GM12878 (cell line): Measurements from ENCODE around the gene FAM228A. TPM values are rescaled to one million over a fixed set of nuclear protein-coding genes. Genes with fewer than 3 reads are reported as not detected.

ENCODE experiments used
- ATAC-seq: fragments of 200-7000 bp; cut with Tn5 transposase; 3 replicates; pipeline ENCODE4 v1.9.1; 2020; ENCODE audit warnings: mild to moderate bottlenecking, moderate library complexity
- BruUV-seq: library from RNA; stranded (reverse); fragments of 400-500 nt; replicated peaks from 2 replicates; lab custom pipeline; 2021; lab: Mats Ljungman, UMichigan
- CTCF ChIA-PET: fragments of 300-600 bp; sonication (Branson Sonifier 250); formaldehyde crosslinking; extraction: SDS; loops from one replicate; lab custom pipeline; 2021; ENCODE audit warnings: inconsistent platforms; lab: Yijun Ruan, JAX
- POLR2A ChIA-PET: fragments of 350-600 bp; formaldehyde crosslinking; extraction: SDS; loops from one replicate; lab custom pipeline; 2021; ENCODE audit warnings: inconsistent platforms; lab: Charles Lee
- RAD21 ChIA-PET: fragments of 300-600 bp; sonication (Branson Sonifier 250); formaldehyde crosslinking; loops from one replicate; lab custom pipeline; 2023; ENCODE audit warnings: antibody characterized with exemption; ENCODE audit not compliant: unreplicated experiment; lab: Charles Lee
- SMC1A ChIA-PET: fragments of 300-600 bp; sonication (Branson Sonifier 250); formaldehyde crosslinking; loops from one replicate; lab custom pipeline; 2023; ENCODE audit not compliant: unreplicated experiment, uncharacterized antibody; lab: Charles Lee
- DNase-seq: peaks from one replicate; pipeline ENCODE4 v3.0.0-alpha.2; 2011; ENCODE audit warnings: low read depth, low spot score
- FAIRE-seq: peaks from 3 replicates; lab custom pipeline; 2011; peaks lifted over from hg19 to GRCh38; lab: Jason Lieb, UNC
- H2AFZ ChIP-seq: 2 replicates; pipeline ENCODE4 v1.6.0; 2011; ENCODE audit warnings: low read depth, low read length, control low read depth; ENCODE audit not compliant: control insufficient read depth
- H3K27ac ChIP-seq: 2 replicates; pipeline ENCODE4 v1.5.1; 2011; ENCODE audit warnings: control low read depth; ENCODE audit not compliant: control insufficient read depth, insufficient read depth
- H3K27me3 ChIP-seq, 2 experiments: replicated peaks in 1 of 2; 2 replicates each; pipeline versions ENCODE4 v1.6.0 to v1.6.1; 2011; ENCODE audit warnings: low read length in 1 of 2; ENCODE audit not compliant: control insufficient read depth in 2 of 2, insufficient read depth in 2 of 2
- H3K36me3 ChIP-seq, 2 experiments: 2 replicates each; pipeline ENCODE4 v1.5.1; 2011; ENCODE audit warnings: low read length in 1 of 2; ENCODE audit not compliant: control insufficient read depth in 2 of 2, insufficient read depth in 2 of 2
- H3K4me1 ChIP-seq: 2 replicates; pipeline ENCODE4 v1.6.1; 2011; ENCODE audit warnings: mild to moderate bottlenecking, low read length, moderate library complexity, mixed read lengths; ENCODE audit not compliant: control insufficient read depth, insufficient read depth
- H3K4me2 ChIP-seq: 2 replicates; pipeline ENCODE4 v1.6.0; 2011; ENCODE audit warnings: control low read depth; ENCODE audit not compliant: control insufficient read depth, insufficient read depth
- H3K4me3 ChIP-seq: fragments of 200-600 bp; sonication (generic); 2 replicates; pipeline ENCODE4 v1.5.1; 2016
- H3K79me2 ChIP-seq: 2 replicates; pipeline ENCODE4 v1.6.0; 2011; ENCODE audit warnings: low read length; ENCODE audit not compliant: control insufficient read depth, insufficient read depth
- H3K9ac ChIP-seq: 2 replicates; pipeline ENCODE4 v1.8.0; 2011; ENCODE audit warnings: low read length, control low read depth, mixed read lengths; ENCODE audit not compliant: control insufficient read depth, insufficient read depth
- H3K9me3 ChIP-seq: replicated peaks from 3 replicates; pipeline ENCODE4 v1.5.1; 2011; ENCODE audit warnings: mild to moderate bottlenecking, low read length; ENCODE audit not compliant: control insufficient read depth, insufficient read depth
- H4K20me1 ChIP-seq: 2 replicates; pipeline ENCODE4 v1.6.0; 2011; ENCODE audit not compliant: control insufficient read depth, insufficient read depth
- CBX5 ChIP-seq: sonication (generic); IDR thresholded peaks from 2 replicates; pipeline ENCODE4 v1.6.1; 2016; ENCODE audit warnings: low read depth, moderate library complexity, mild to moderate bottlenecking, inconsistent platforms
- EED ChIP-seq: sonication (generic); IDR thresholded peaks from 2 replicates; pipeline ENCODE4 v1.6.1; 2016; ENCODE audit warnings: antibody characterized with exemption, low read depth
- FOXM1 ChIP-seq: IDR thresholded peaks from 2 replicates; pipeline ENCODE4 v1.6.1; 2012; ENCODE audit warnings: low read depth, mild to moderate bottlenecking, inconsistent platforms, low read length, moderate library complexity
- IKZF1 ChIP-seq: fragments of 450-650 bp; conservative IDR thresholded peaks from 2 replicates; pipeline ENCODE4 v1.6.1; 2017; ENCODE audit warnings: antibody characterized with exemption, mild to moderate bottlenecking
- IKZF2 ChIP-seq, 2 experiments: fragments of 450-650 bp; IDR thresholded peaks; 2 replicates each; pipeline ENCODE4 v1.6.1; 2017; ENCODE audit warnings: mild to moderate bottlenecking in 2 of 2, moderate library complexity in 2 of 2
- KLF5 ChIP-seq: fragments of 450-650 bp; IDR thresholded peaks from 2 replicates; pipeline ENCODE4 v1.6.1; 2014; ENCODE audit warnings: mild to moderate bottlenecking; ENCODE audit not compliant: partially characterized antibody
- RAD51 ChIP-seq: fragments of 450-650 bp; IDR thresholded peaks from 2 replicates; pipeline ENCODE4 v1.6.1; 2016; ENCODE audit warnings: moderate library complexity, mild to moderate bottlenecking, inconsistent platforms
- RUNX3 ChIP-seq: IDR thresholded peaks from 2 replicates; pipeline ENCODE4 v1.6.1; 2012; ENCODE audit warnings: low read length, inconsistent platforms
- SMAD1 ChIP-seq: fragments of 450-650 bp; IDR thresholded peaks from 2 replicates; pipeline ENCODE4 v1.6.1; 2018; ENCODE audit warnings: mild to moderate bottlenecking, low read depth; ENCODE audit not compliant: partially characterized antibody
- SMC3 ChIP-seq: IDR thresholded peaks from 2 replicates; pipeline ENCODE4 v1.6.1; 2011; ENCODE audit warnings: low read length, improper control_type of control experiment, borderline replicate concordance
- SREBF2 ChIP-seq: IDR thresholded peaks from 2 replicates; pipeline ENCODE4 v1.6.1; 2012; ENCODE audit warnings: mild to moderate bottlenecking, low read length
- ZNF217 ChIP-seq: fragments of 450-650 bp; IDR thresholded peaks from 2 replicates; pipeline ENCODE4 v1.6.1; 2017; ENCODE audit warnings: antibody characterized with exemption, mild to moderate bottlenecking
- WGBS: methylation state at CpG from one replicate; pipeline ENCODE4 v1.1.6; 2016; ENCODE audit warnings: low lambda C conversion rate; ENCODE audit not compliant: insufficient replicate concordance, insufficient coverage; ENCODE audit errors: missing lambda C conversion rate; 5-methylcytosine and 5-hydroxymethylcytosine counted together
- in situ Hi-C: fragments of 300-500 bp; cut with MboI; formaldehyde crosslinking; loops from 9 replicates; pipeline ENCODE4 v1.14.3; 2018; ENCODE audit warnings: mixed read lengths
- intact Hi-C: fragments of 100-400 bp; cut with micrococcal nuclease; formaldehyde crosslinking; loops from one replicate; pipeline ENCODE4 v1.14.2; 2022; ENCODE audit not compliant: unreplicated experiment
- polyA plus RNA-seq, 11 experiments: library from polyadenylated mRNA; depleted of rRNA in 4 of 11; unstranded in 6 of 11; stranded (reverse) in 5 of 11; fragments of >200 nt; fragmentation: Nextera tagmentation in 4 of 11; fragmentation: Illumina TruSeq in 1 of 11; extraction: Ambion mirVana in 4 of 11; extraction: Trizol in 1 of 11; gene quantifications; 1 replicate in 1 of 11; 2 replicates in 10 of 11; pipeline versions ENCODE4 v1.2.1 to v1.2.3, GENCODE V29; 2011 to 2016; ENCODE audit warnings: inconsistent platforms in 2 of 11, missing spikeins in 2 of 11, low read depth in 1 of 11
- total RNA-seq, 4 experiments: library from RNA; depleted of rRNA in 3 of 4; stranded (reverse); fragments of >200 nt in 3 of 4; fragmentation: Illumina TruSeq in 1 of 4; extraction: Trizol in 1 of 4; gene quantifications; 2 replicates each; pipeline versions ENCODE4 v1.2.1 to v1.2.3, GENCODE V29; 2013 to 2021
- TF ChIP-seq, protein P1 (sequence below): fragments of 450-650 bp; IDR thresholded peaks from 2 replicates; pipeline ENCODE4 v1.6.1; 2017; ENCODE audit warnings: low read depth, mild to moderate bottlenecking, moderate library complexity
- TF ChIP-seq, protein P2 (sequence below): IDR thresholded peaks from 2 replicates; pipeline ENCODE4 v1.6.1; 2012; ENCODE audit warnings: low read depth, low read length, improper control_type of control experiment
- TF ChIP-seq, protein P3 (sequence below), 3 experiments: IDR thresholded peaks in 2 of 3; conservative IDR thresholded peaks in 1 of 3; 2 replicates each; pipeline ENCODE4 v1.5.1; 2011; ENCODE audit warnings: low read depth in 3 of 3, low read length in 3 of 3, mild to moderate bottlenecking in 3 of 3, control low read depth in 2 of 3, moderate library complexity in 2 of 3, inconsistent platforms in 1 of 3, mixed read lengths in 1 of 3; ENCODE audit not compliant: control insufficient read depth in 2 of 3, insufficient read depth in 1 of 3; ENCODE audit errors: extremely low read depth in 1 of 3
- TF ChIP-seq, protein P4 (sequence below): fragments of 450-650 bp; IDR thresholded peaks from 2 replicates; pipeline ENCODE4 v1.6.1; 2017; ENCODE audit warnings: mild to moderate bottlenecking, low read depth, inconsistent platforms; ENCODE audit not compliant: poor library complexity, severe bottlenecking

The FAM228A gene
- total and polyA plus RNA-seq, 10 of the 15 experiments (the other 5 are each of a cell fraction or from before 2014, with no cell fraction given), result 0.06 TPM; not detected in 9

DNA sequence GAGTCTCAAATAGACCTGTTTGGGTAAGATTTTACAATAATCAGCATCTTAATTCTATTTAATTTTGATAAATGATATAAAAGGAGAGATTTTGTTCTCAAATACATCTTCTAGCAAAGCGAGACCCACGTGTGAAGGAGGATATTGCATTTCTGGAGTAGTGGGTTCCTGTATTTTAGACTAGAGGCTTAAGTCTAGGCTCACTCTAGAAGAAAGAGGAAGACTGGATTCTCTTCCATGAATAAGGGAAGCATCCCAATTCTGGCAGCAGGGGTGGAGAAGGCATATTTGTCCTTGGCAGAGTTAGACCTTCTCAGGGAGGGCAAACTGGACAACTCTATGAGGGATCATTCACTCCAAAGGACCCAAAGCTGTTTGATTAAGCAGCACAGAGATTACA lies 11.3 kb upstream of the FAM228A start (continued):
- TF ChIP-seq EED, result no peak
- no peak for TF ChIP-seq SMAD1
- no peak for TF ChIP-seq ZNF217

DNA sequence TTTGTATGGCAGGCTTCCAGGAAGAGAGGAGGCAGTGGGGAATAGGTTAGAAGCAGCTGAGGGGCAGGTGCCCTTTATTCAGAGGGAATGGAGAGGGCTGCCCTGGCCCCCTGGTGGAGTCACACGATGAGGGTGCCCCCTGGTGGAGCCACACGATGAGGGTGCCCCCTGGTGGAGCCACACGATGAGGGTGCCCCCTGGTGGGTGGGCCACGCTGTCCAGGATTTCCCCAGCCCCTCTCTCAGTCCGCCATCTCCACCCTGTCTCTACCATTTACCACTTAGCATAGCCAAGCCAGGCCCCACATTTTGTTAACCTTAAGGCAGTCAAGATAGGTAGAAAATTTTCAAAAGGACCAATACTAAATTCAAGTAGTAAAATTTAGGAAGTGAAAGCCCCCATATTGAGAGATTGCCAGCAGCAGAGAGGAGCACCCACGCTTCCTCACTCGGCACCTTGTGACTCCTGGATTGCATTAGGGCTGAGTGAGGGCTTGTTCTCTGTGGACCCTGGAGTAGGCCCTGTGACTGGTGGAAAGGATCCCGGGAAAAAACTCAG lies 10.4 kb upstream of the FAM228A start:
- DNase-seq, result peak; percentile 21
- ChIA-PET POLR2A (interaction anchor here (1.5 kb wide), 1 partner anchor 13 kb away, joined by 4 read pairs; no protein-coding TSS in a partner anchor), CTCF (interaction anchor here (0.6 to 3.7 kb wide), 14 partner anchors 9 to 1031 kb away, joined by 3 to 28 read pairs (median 4); partner anchors contain the start of genes ATAD2B and TP53I3), RAD21 (interaction anchor here (0.6 to 1.7 kb wide), 5 partner anchors 80 to 237 kb away, joined by 3 to 11 read pairs (median 5); partner anchors contain the start of genes ATAD2B, TP53I3 and WDCP), SMC1A (interaction anchor here (0.8 to 3.3 kb wide), 8 partner anchors 8 to 340 kb away, joined by 3 to 12 read pairs (median 6); partner anchors contain the start of genes ATAD2B, FAM228B and TP53I3)
- Histone ChIP-seq H3K9ac (no peak overlapping the region), H3K4me2 (0 out of 2 replicates have a peak overlapping the region, but pooled peaks have one; percentile 31), H4K20me1 (no peaks in the 10 kb centered on the region), H3K4me1 (0 out of 2 replicates have a peak, but pooled peaks cover 4% of the 10 kb centered on the region), H3K4me3 (no peak overlapping the region), H3K9me3 (no peaks in the 10 kb centered on the region), H2AFZ (peak overlapping the region; percentile 26), H3K27ac (no peak overlapping the region; the same call in 1 of the 2 replicates), H3K27me3 (no peaks in the 10 kb centered on the region), H3K79me2 (no peaks in the 10 kb centered on the region), H3K36me3 (no peaks in the 10 kb centered on the region)
- intact Hi-C loops, result loop anchor here (1.0 kb wide), 2 partner anchors 80 to 340 kb away; partner anchors contain the start of gene TP53I3
- 10% methylated on average over 8 of the region's 8 CpGs for WGBS
- peak; percentile 95 for ATAC-seq
- in situ Hi-C loops, result no loop called here
- no peak for FAIRE-seq
- BruUV-seq, result no TSS peak
- TF ChIP-seq IKZF1, result peak; percentile 57
- TF ChIP-seq CBX5, result 0 out of 2 replicates have a peak, but pooled peaks have one; percentile 32
- no peak for TF ChIP-seq KLF5
- peak; percentile 50 for TF ChIP-seq FOXM1
- TF ChIP-seq, protein P1, sequence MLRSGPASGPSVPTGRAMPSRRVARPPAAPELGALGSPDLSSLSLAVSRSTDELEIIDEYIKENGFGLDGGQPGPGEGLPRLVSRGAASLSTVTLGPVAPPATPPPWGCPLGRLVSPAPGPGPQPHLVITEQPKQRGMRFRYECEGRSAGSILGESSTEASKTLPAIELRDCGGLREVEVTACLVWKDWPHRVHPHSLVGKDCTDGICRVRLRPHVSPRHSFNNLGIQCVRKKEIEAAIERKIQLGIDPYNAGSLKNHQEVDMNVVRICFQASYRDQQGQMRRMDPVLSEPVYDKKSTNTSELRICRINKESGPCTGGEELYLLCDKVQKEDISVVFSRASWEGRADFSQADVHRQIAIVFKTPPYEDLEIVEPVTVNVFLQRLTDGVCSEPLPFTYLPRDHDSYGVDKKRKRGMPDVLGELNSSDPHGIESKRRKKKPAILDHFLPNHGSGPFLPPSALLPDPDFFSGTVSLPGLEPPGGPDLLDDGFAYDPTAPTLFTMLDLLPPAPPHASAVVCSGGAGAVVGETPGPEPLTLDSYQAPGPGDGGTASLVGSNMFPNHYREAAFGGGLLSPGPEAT, result peak; percentile 58; the same call in 1 of the 2 replicates
- no peak for TF ChIP-seq SREBF2
- TF ChIP-seq, protein P2, sequence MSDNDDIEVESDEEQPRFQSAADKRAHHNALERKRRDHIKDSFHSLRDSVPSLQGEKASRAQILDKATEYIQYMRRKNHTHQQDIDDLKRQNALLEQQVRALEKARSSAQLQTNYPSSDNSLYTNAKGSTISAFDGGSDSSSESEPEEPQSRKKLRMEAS, result no peak
- peak; percentile 48; the same call in 1 of the 2 replicates for TF ChIP-seq SMC3
- TF ChIP-seq, protein P3, sequence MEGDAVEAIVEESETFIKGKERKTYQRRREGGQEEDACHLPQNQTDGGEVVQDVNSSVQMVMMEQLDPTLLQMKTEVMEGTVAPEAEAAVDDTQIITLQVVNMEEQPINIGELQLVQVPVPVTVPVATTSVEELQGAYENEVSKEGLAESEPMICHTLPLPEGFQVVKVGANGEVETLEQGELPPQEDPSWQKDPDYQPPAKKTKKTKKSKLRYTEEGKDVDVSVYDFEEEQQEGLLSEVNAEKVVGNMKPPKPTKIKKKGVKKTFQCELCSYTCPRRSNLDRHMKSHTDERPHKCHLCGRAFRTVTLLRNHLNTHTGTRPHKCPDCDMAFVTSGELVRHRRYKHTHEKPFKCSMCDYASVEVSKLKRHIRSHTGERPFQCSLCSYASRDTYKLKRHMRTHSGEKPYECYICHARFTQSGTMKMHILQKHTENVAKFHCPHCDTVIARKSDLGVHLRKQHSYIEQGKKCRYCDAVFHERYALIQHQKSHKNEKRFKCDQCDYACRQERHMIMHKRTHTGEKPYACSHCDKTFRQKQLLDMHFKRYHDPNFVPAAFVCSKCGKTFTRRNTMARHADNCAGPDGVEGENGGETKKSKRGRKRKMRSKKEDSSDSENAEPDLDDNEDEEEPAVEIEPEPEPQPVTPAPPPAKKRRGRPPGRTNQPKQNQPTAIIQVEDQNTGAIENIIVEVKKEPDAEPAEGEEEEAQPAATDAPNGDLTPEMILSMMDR (IDR thresholded peaks at IDR 0.05 in 2 of 3, conservative IDR thresholded peaks at IDR 0.05 in 1 of 3; ENCODE audit: control insufficient read depth in 2 of 3, extremely low read depth in 1 of 3, insufficient read depth in 1 of 3, low read depth in 3 of 3, low read length in 3 of 3), result peak; percentile 73 to 88 (median 79)
- TF ChIP-seq RUNX3, result no peak
- 0 out of 2 replicates have a peak, but pooled peaks have one; percentile 49 for TF ChIP-seq RAD51
- TF ChIP-seq IKZF2 (IDR thresholded peaks at IDR 0.05), result peak; percentile 20 to 50; a peak in 2 of 4 replicates
- TF ChIP-seq, protein P4, sequence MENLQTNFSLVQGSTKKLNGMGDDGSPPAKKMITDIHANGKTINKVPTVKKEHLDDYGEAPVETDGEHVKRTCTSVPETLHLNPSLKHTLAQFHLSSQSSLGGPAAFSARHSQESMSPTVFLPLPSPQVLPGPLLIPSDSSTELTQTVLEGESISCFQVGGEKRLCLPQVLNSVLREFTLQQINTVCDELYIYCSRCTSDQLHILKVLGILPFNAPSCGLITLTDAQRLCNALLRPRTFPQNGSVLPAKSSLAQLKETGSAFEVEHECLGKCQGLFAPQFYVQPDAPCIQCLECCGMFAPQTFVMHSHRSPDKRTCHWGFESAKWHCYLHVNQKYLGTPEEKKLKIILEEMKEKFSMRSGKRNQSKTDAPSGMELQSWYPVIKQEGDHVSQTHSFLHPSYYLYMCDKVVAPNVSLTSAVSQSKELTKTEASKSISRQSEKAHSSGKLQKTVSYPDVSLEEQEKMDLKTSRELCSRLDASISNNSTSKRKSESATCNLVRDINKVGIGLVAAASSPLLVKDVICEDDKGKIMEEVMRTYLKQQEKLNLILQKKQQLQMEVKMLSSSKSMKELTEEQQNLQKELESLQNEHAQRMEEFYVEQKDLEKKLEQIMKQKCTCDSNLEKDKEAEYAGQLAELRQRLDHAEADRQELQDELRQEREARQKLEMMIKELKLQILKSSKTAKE, result peak; percentile 17
